Activated CD4-positive, alpha-beta T cell treated with anti-CD3 and anti-CD28 coated beads for 36 hours (primary cell): Measurements from ENCODE around the gene CLEC4D. TPM values are rescaled to one million over a fixed set of nuclear protein-coding genes. Genes with fewer than 3 reads are reported as not detected.
"Not testable (repeated sequence)": the region's sequence is repeated elsewhere in the genome, so short reads cannot be mapped to it uniquely, and the experiment has no call there.

Experiments used
- ATAC-seq: fragments of 200-7000 bp; cut with Tn5 transposase; one replicate; pipeline ENCODE4 v1.10.0; 2021; ENCODE audit warnings: mild to moderate bottlenecking, moderate library complexity
- CTCF ChIA-PET: fragments of 350-600 bp; sonication (Branson Sonifier 250); formaldehyde crosslinking; loops from one replicate; lab custom pipeline; 2021; ENCODE audit warnings: antibody characterized with exemption; lab: Charles Lee
- POLR2A ChIA-PET: fragments of 350-600 bp; sonication (Branson Sonifier 250); formaldehyde crosslinking; loops from one replicate; lab custom pipeline; 2021; ENCODE audit warnings: antibody characterized with exemption, inconsistent platforms; lab: Charles Lee
- DNase-seq: peaks from one replicate; pipeline ENCODE4 v3.0.0-alpha.2; 2020
- H3K27ac Mint-ChIP-seq: one replicate; pipeline ENCODE4 v1.8.0; 2021; ENCODE audit warnings: mixed read lengths
- H3K27me3 Mint-ChIP-seq: one replicate; pipeline ENCODE4 v1.8.0; 2021; ENCODE audit warnings: mixed read lengths
- H3K36me3 Mint-ChIP-seq: one replicate; pipeline ENCODE4 v1.8.0; 2021; ENCODE audit warnings: low read depth, mixed read lengths
- H3K4me1 Mint-ChIP-seq: one replicate; pipeline ENCODE4 v1.8.0; 2021; ENCODE audit warnings: mixed read lengths
- H3K4me3 Mint-ChIP-seq: one replicate; pipeline ENCODE4 v1.8.0; 2021; ENCODE audit warnings: mild to moderate bottlenecking, moderate library complexity, mixed read lengths
- H3K9me3 Mint-ChIP-seq: one replicate; pipeline ENCODE4 v1.8.0; 2021; ENCODE audit warnings: low read depth, mixed read lengths
- intact Hi-C, 2 experiments: fragments of 100-400 bp; cut with DNase I in 1 of 2; cut with micrococcal nuclease in 1 of 2; formaldehyde crosslinking; loops; one replicate each; pipeline versions ENCODE4 v1.14.2 to v1.15.1; 2022 to 2024; cut with DNase I, micrococcal nuclease
- total RNA-seq, 2 experiments: library from RNA; stranded (reverse); gene quantifications; one replicate each; pipeline ENCODE4 v1.2.3, GENCODE V29; 2021

Gene CLEC4D
- total RNA-seq, 2 experiments from 2014 or later, result not detected

GRCh38 chr12:8537820-8538219, 24.5 kb downstream of the CLEC4D start:
- ATAC-seq, intact Hi-C loops, H3K9me3 Mint-ChIP-seq, CTCF ChIA-PET, H3K36me3 Mint-ChIP-seq, H3K4me3 Mint-ChIP-seq, H3K4me1 Mint-ChIP-seq, POLR2A ChIA-PET, H3K27ac Mint-ChIP-seq: not testable (repeated sequence)
- DNase-seq, result peak; percentile 17
- peaks cover 31% of the 10 kb centered on the region for H3K27me3 Mint-ChIP-seq

DNA sequence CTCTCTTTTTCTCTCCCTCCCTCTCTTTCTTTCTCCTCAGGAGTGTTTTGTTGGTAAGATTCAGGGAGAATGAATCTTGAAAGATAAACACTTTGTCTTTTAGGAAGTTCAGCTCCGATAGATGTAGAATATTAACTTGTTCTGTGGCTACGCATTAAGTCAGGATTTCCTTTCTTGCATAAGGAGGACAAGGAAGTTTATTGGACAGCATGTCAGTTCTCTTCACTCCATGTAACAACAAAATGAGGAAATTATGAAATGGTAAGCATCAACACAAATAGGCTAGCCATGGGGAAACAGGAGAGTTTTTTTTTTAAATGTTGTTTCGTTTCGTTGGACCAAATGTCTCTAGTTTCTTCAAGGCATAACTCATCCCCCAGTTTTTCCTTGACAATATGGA, 27.5 kb downstream of the CLEC4D start, which contains the start of gene CLEC4E:
TSS of gene CLEC4E (minus strand) at position 75 of the 400 bp plus-strand sequence. CDS start 108 bp downstream, outside the sequence.
- H3K27me3 Mint-ChIP-seq, result peaks cover 25% of the 10 kb centered on the region
- DNase-seq, H3K9me3 Mint-ChIP-seq, H3K4me3 Mint-ChIP-seq, POLR2A ChIA-PET, H3K4me1 Mint-ChIP-seq, ATAC-seq, H3K27ac Mint-ChIP-seq, H3K36me3 Mint-ChIP-seq: not testable (repeated sequence)
- CTCF ChIA-PET, result interaction anchor here (0.8 to 2.0 kb wide), 3 partner anchors 11 to 112 kb away, joined by 3 to 5 read pairs (median 4); no protein-coding TSS in a partner anchor
- intact Hi-C loops, result loop anchor here in 1 of 2 experiments (5.0 to 10.0 kb wide), 2 partner anchors 106 to 504 kb away; no protein-coding TSS in a partner anchor

DNA sequence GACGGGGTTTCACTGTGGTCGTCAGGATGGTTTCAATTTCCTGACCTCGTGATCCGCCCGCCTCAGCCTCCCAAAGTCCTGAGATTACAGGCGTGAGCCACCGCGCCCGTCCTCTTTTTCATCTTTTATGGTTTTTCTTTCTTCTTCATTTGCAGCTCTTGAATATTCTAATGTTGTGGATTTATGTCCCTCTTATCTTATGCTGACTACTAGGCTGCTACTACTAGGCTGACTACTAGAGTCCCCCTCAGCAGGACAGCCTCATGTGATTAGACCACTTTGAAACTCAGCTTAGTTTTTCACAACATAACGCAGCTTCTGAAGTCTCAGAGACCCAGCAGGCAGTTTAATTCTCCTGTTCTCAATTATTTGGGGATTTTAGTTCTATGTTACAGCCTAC, 28.3 kb downstream of the CLEC4D start:
- Mint-ChIP-seq H3K27ac (no peak overlapping the region), H3K9me3 (no peaks in the 10 kb centered on the region), H3K4me3 (no peak overlapping the region), H3K36me3 (no peaks in the 10 kb centered on the region), H3K4me1 (peaks cover 3% of the 10 kb centered on the region), H3K27me3 (peaks cover 27% of the 10 kb centered on the region)
- POLR2A ChIA-PET, result no interaction called here
- intact Hi-C loops, result loop anchor here in 1 of 2 experiments (5.0 to 10.0 kb wide), 2 partner anchors 106 to 503 kb away; no protein-coding TSS in a partner anchor
- ATAC-seq (no peak), DNase-seq (no peak)
- CTCF ChIA-PET, result interaction anchor here (0.8 to 2.0 kb wide), 4 partner anchors 12 to 111 kb away, joined by 3 to 5 read pairs (median 4); no protein-coding TSS in a partner anchor

DNA sequence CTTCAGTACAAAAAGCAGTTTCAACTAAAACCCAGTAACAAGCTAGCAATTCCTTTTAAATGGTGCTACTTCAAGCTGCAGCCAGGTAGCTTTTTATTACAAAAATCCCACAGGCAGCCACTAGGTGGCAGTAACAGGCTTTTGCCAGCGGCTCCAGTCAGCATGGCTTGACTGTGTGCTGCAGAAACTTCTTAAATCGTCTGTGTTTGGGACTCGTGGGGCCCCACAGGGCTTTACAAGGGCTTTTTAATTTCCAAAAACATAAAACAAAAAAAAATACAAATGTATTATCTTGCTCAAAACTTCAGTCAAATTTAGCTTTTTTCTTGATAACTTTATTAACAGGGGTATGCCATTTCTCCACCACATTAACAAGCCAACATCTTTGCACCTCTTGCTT, 31.0 kb downstream of the CLEC4D start:
- H3K27ac Mint-ChIP-seq, result no peak overlapping the region
- ATAC-seq (peak; percentile 73), DNase-seq (peak; percentile 83)
- H3K4me3 Mint-ChIP-seq, result no peak overlapping the region
- ChIA-PET CTCF (interaction anchor here (0.6 to 2.8 kb wide), 51 partner anchors 8 to 1205 kb away, joined by 3 to 31 read pairs (median 4); partner anchors contain the start of gene AICDA), POLR2A (no interaction called here)
- peaks cover 3% of the 10 kb centered on the region for H3K4me1 Mint-ChIP-seq
- H3K27me3 Mint-ChIP-seq, result peaks cover 22% of the 10 kb centered on the region
- H3K36me3 Mint-ChIP-seq, result no peaks in the 10 kb centered on the region
- no peaks in the 10 kb centered on the region for H3K9me3 Mint-ChIP-seq
- intact Hi-C loops, result loop anchor here (1.0 to 10.0 kb wide), 8 partner anchors 65 to 505 kb away; no protein-coding TSS in a partner anchor

- CTCF ChIA-PET, result interaction anchor here (0.9 to 1.1 kb wide), 2 partner anchors 16 to 63 kb away, joined by 3 read pairs; no protein-coding TSS in a partner anchor
Observed at GRCh38 chr12:8546591-8546990, 33.3 kb downstream of the CLEC4D start.

DNA sequence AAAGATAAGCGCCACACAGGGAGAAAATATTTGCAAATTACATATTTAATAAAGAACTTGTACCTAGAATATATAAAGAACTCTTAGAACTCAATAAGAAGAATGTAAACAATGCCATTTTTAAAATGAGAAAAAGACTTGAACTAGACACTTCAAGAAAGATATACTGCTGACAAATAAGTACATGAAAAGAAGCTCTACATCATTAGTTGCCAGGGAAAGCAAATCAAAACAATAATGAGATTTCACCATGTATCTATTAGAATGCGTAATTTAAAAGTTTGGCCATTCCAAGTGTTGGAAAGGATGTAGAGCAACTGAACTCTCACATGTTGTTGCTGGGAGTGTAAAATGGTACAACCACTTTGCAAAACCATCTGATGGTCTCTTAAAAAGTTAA, 34.3 kb downstream of the CLEC4D start:
- no peak for ATAC-seq
- Mint-ChIP-seq H3K27me3 (peaks cover 9% of the 10 kb centered on the region), H3K4me3 (no peak overlapping the region), H3K27ac (no peak overlapping the region), H3K36me3 (no peaks in the 10 kb centered on the region), H3K9me3 (no peaks in the 10 kb centered on the region), H3K4me1 (no peaks in the 10 kb centered on the region)
- ChIA-PET POLR2A (no interaction called here), CTCF (interaction anchor here (0.7 to 0.9 kb wide), 2 partner anchors 15 to 61 kb away, joined by 3 read pairs; no protein-coding TSS in a partner anchor)
- no peak for DNase-seq
- intact Hi-C loops, result loop anchor here in 1 of 2 experiments (10.0 kb wide), 1 partner anchor 497 kb away; no protein-coding TSS in a partner anchor

More at GRCh38 chr12:8546591-8546990, 33.3 kb downstream of the CLEC4D start:
- H3K27me3 Mint-ChIP-seq, result peaks cover 9% of the 10 kb centered on the region
- H3K4me1 Mint-ChIP-seq, result peaks cover 2% of the 10 kb centered on the region
- intact Hi-C loops, result loop anchor here in 1 of 2 experiments (10.0 kb wide), 1 partner anchor 498 kb away; no protein-coding TSS in a partner anchor
- H3K4me3 Mint-ChIP-seq, result no peak overlapping the region
- no peak for ATAC-seq
- H3K27ac Mint-ChIP-seq, result no peak overlapping the region
- no peaks in the 10 kb centered on the region for H3K9me3 Mint-ChIP-seq
- no peaks in the 10 kb centered on the region for H3K36me3 Mint-ChIP-seq
- POLR2A ChIA-PET, result interaction anchor here (0.6 kb wide), 1 partner anchor 7 kb away, joined by 4 read pairs; no protein-coding TSS in a partner anchor
- no peak for DNase-seq

DNA sequence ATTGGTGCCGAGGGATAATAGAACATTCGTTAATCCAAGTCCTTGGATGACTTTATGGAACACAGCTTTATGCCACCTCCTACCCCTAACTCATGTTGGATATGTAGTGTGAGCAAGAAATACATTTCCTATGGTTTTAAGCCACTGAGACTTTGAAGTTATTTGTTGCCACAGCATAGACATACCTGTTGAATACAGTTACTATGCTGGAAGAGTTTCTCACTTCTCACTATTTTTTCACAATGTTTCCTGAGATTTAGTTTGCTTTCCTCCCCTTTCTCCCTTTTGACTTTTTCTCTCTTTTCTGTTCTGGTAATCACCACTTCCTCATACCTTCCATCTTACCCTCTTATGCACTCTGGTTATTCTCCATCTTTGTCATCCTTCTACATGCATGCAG, 34.9 kb downstream of the CLEC4D start:
- peaks cover 9% of the 10 kb centered on the region for H3K27me3 Mint-ChIP-seq
- no peak for ATAC-seq
- DNase-seq, result no peak
- no peaks in the 10 kb centered on the region for H3K36me3 Mint-ChIP-seq
- H3K4me1 Mint-ChIP-seq, result no peaks in the 10 kb centered on the region
- H3K4me3 Mint-ChIP-seq, result no peak overlapping the region
- H3K27ac Mint-ChIP-seq, result no peak overlapping the region
- ChIA-PET POLR2A (no interaction called here), CTCF (interaction anchor here (0.7 kb wide), 1 partner anchor 60 kb away, joined by 3 read pairs; no protein-coding TSS in a partner anchor)
- no peaks in the 10 kb centered on the region for H3K9me3 Mint-ChIP-seq
- intact Hi-C loops, result loop anchor here in 1 of 2 experiments (10.0 kb wide), 1 partner anchor 497 kb away; no protein-coding TSS in a partner anchor

GRCh38 chr12:8549381-8549780, 36.1 kb downstream of the CLEC4D start:
- POLR2A ChIA-PET, result no interaction called here
- no peaks in the 10 kb centered on the region for H3K4me1 Mint-ChIP-seq
- no peaks in the 10 kb centered on the region for H3K9me3 Mint-ChIP-seq
- ATAC-seq (no peak), DNase-seq (no peak)
- no peaks in the 10 kb centered on the region for H3K36me3 Mint-ChIP-seq
- H3K27ac Mint-ChIP-seq, result no peak overlapping the region
- intact Hi-C loops, result loop anchor here in 1 of 2 experiments (10.0 kb wide), 1 partner anchor 495 kb away; no protein-coding TSS in a partner anchor
- peaks cover 5% of the 10 kb centered on the region for H3K27me3 Mint-ChIP-seq
- H3K4me3 Mint-ChIP-seq, result no peak overlapping the region
- CTCF ChIA-PET, result interaction anchor here (0.9 kb wide), 1 partner anchor 20 kb away, joined by 4 read pairs; no protein-coding TSS in a partner anchor

DNA sequence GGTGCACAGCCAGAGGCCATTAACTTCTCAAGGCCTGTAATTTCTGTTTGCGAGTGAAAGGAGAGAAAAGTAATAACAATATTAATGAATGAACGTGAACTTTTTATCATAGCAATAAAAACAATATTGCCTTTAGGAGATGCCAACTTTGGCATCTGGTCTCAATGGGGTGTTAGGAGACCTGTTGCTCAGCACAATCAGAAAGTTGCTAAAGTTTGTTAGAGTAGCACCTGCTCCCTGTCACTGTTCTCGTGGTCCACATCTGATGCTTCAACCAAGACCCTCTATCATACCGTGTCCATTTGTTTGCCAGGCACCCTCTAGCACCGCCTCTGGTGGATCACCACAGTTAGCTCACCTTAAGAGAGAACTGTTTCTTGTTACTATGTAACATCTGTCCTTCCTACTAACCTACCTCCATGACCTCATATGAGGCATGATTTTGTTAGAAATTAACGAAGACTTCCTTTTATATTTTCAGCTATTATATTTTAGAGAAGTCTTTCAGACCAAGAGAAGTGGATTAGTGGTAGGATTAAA, 39.9 kb downstream of the CLEC4D start:
- ATAC-seq, result no peak
- POLR2A ChIA-PET, result no interaction called here
- H3K4me1 Mint-ChIP-seq, result peaks cover 3% of the 10 kb centered on the region
- DNase-seq, result no peak
- H3K4me3 Mint-ChIP-seq, result no peak overlapping the region
- no peak overlapping the region for H3K27ac Mint-ChIP-seq
- peaks cover 3% of the 10 kb centered on the region for H3K27me3 Mint-ChIP-seq
- CTCF ChIA-PET, result interaction anchor here (2.7 kb wide), 1 partner anchor 10 kb away, joined by 10 read pairs; no protein-coding TSS in a partner anchor
- intact Hi-C loops, result no loop called here
- H3K36me3 Mint-ChIP-seq, result no peaks in the 10 kb centered on the region
- no peaks in the 10 kb centered on the region for H3K9me3 Mint-ChIP-seq

DNA sequence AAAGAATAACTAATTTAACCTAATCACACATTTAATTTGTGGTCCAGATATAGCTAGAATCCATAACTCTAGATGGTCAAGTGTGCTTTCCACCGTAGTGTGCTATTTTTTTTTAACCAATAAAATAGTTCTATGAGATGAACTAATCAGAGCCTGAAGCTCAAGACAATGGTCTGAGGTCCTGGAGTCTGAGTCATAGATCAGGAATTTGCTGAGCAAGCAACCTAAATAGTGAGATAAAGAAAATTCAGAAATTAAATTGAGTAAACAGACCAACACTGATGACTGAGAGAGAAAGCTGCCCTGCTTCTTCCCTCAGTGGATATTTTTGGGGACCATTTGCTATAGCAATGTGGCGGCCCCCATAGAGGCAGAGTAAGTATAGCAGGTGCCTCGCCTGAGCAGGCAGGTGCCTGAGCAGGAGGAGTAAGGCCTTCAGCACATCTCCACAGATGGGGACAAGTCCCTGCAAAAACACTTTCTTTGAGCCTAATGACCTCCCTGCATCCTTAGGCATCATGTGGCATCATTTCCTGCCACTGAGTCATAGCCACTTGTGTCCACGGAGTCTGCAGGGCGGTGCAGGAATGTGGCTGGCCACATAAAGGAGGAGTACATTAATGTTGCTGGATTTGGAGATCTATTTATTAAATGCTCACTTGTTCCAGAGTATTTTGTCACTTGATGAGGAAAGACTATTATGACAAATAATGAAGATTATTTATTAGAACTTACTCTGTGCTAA, 41.3 kb downstream of the CLEC4D start:
- H3K27ac Mint-ChIP-seq, result no peak overlapping the region
- CTCF ChIA-PET, result interaction anchor here (0.7 to 4.0 kb wide), 2 partner anchors 10 to 25 kb away, joined by 3 to 24 read pairs; no protein-coding TSS in a partner anchor

More for the DNA sequence above, 41.3 kb downstream of the CLEC4D start:
- DNase-seq (no peak), ATAC-seq (no peak)
- peaks cover 3% of the 10 kb centered on the region for H3K4me1 Mint-ChIP-seq
- POLR2A ChIA-PET, result no interaction called here
- no peaks in the 10 kb centered on the region for H3K9me3 Mint-ChIP-seq
- no peaks in the 10 kb centered on the region for H3K36me3 Mint-ChIP-seq
- intact Hi-C loops, result no loop called here
- H3K4me3 Mint-ChIP-seq, result no peak overlapping the region
- peaks cover 3% of the 10 kb centered on the region for H3K27me3 Mint-ChIP-seq
